ENCODE results near the gene PPP6R3. TPM values are rescaled to one million over a fixed set of nuclear protein-coding genes. Genes with fewer than 3 reads are reported as not detected.

Gene PPP6R3, protein sequence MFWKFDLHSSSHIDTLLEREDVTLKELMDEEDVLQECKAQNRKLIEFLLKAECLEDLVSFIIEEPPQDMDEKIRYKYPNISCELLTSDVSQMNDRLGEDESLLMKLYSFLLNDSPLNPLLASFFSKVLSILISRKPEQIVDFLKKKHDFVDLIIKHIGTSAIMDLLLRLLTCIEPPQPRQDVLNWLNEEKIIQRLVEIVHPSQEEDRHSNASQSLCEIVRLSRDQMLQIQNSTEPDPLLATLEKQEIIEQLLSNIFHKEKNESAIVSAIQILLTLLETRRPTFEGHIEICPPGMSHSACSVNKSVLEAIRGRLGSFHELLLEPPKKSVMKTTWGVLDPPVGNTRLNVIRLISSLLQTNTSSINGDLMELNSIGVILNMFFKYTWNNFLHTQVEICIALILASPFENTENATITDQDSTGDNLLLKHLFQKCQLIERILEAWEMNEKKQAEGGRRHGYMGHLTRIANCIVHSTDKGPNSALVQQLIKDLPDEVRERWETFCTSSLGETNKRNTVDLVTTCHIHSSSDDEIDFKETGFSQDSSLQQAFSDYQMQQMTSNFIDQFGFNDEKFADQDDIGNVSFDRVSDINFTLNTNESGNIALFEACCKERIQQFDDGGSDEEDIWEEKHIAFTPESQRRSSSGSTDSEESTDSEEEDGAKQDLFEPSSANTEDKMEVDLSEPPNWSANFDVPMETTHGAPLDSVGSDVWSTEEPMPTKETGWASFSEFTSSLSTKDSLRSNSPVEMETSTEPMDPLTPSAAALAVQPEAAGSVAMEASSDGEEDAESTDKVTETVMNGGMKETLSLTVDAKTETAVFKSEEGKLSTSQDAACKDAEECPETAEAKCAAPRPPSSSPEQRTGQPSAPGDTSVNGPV
- total RNA-seq (2014; rRNA removed; shearing (Covaris generic)) = 92.6 and 99.9 TPM in 2 replicates
- polyA plus RNA-seq (2014; cell fraction: nucleus; rRNA removed) = 74.2 and 82.2 TPM in 2 replicates

DNA sequence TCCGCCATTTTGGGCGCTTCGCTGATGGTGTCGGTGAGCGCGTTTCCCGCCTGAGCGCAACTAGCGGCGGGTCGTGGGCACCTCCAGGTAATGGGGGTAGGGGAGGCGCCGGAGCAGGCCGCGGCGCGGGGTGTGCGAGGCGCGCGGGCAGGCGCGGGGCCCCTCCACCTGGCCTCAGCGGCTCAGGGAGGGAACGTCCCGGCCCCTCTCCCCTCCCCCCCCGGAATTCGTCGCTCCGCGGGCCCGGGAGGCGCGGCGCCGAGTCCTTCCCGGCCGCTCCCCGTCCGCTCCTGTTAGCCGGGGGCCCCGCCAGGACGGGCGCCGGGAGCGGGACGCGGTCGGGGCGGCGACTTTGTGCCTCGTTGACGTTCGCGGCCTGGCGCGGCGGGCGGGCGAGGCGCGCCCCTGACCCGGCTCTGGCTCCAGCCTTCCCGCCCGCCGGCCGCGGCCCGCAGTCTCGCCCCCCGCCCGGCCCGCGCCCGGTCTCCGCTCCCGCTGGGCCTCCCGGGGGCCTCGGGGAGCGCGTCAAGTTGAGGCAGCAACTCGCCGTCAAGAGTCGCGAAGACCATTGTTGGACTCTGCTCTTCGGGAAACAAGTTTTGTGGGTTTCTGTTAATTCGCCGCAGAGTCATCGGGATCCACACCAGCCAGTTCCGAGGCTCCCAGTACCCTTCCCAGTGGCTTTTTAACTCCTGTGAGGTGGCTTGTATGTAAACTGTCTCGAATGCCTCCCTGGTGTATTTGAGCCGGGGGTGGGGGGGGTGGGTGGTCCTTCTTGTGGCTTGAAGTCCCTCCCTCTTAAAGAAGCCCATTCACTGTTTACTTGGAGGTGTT, at the start of gene PPP6R3:
Gene PPP6R3 (plus strand): TSS at position 12 of the 834 bp plus-strand sequence. CDS start 76,913 bp downstream, outside the sequence.
- no peak for DNase-seq (ENCODE audit: extremely low read depth, low read depth)

DNA sequence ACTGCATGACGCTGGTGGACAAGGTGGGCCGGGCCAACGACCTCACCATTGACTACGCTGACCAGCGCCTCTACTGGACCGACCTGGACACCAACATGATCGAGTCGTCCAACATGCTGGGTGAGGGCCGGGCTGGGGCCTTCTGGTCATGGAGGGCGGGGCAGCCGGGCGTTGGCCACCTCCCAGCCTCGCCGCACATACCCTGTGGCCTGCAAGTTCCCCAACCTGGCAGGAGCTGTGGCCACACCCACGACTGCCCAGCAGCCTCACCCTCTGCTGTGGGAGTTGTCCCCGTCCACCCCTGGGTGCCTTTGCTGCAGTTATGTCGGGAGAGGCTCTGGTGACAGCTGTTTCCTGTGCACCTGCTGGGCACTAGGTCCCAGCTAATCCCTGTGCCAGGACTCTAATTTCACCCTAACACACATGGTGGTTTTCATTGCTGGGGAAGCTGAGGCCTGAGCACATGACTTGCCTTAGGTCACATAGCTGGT, 49.0 kb upstream of the PPP6R3 start:
- DNase-seq (ENCODE audit: extremely low read depth, low read depth) = no peak

DNA sequence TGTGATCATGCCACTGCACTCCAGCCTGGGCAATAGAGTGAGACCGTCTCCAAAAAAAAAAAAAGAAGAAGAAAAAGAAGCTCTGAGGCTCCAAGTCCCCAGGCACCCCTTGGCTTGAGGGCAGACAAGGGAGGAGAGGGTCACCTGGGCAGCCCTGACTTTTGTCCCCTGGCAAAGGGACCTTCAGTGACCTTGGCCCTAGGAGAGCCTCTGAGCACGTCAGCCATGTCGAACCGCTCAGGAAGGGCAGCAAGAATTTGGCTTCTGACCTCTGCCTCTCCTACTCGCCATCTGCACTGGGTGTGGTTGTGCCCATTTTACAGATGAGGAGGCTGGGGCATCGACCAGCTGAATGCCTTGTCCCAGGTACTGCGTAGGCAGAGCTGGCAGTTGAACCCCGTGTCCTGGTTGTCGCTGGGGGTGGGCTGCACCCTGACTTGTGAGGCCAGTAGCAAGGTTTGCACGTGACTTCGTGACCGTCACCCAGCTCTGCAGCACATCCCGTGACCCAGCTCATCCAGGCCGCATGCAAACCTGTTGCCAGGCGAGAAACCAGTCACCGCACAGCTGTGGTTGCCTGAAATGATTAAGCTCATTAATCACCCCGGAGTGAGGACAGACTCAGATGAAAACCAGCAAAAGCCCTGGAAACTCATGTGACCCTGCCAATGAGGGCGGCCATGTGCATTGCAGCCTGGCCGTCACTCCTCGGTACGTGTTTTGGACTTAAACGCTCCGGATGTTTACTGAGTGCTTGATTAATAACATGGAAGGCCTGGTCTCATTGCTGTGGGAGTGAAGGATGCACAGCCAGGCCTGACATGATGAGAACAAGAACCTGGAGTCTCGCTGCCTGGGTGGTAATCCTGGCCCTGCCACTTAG, 47.7 kb upstream of the PPP6R3 start:
- no peak for DNase-seq (ENCODE audit: extremely low read depth, low read depth)

DNA sequence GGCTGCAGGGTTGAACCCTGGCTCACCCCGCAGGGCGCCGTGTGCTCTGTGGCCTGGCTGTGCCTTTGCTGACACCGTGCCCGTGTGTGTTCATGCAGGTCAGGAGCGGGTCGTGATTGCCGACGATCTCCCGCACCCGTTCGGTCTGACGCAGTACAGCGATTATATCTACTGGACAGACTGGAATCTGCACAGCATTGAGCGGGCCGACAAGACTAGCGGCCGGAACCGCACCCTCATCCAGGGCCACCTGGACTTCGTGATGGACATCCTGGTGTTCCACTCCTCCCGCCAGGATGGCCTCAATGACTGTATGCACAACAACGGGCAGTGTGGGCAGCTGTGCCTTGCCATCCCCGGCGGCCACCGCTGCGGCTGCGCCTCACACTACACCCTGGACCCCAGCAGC, 47.0 kb upstream of the PPP6R3 start:
- no peak for DNase-seq (ENCODE audit: extremely low read depth, low read depth)

DNA sequence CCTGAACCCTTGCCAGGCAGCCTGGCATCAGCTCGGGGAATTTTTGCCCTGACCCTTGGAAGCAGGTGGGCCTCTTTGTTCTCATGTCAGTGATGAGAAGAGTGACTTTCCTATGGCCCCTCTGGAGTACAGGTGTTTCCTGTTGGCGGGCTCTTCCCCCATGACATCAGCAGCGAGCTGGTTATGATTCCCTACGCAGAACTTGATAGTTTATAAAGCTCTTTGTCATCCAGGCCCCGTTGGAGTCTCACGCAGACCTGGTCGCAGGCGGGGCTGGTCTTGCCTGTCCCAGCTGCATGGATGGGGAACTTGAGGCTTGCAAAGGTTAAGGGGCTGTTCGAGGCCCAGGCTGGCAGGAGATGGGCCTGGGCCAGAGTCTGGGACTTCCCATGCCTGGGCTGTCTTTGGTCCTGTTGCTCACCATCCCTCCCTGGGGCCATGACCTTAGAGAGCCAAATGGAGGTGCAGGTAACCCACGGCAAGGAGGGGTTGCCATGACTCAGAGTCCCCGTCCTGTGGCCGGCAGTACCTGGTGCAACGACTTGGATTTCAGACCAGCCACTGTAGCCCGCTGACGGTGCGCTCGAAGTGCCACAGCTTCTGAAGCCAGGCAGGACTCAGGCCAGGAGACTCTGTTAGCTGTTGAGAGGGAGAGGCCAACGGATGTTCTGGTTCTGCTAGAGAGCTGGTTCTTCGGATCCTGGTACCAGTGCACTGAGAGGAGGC, 45.9 kb upstream of the PPP6R3 start:
- DNase-seq (ENCODE audit: extremely low read depth, low read depth) = no peak

DNA sequence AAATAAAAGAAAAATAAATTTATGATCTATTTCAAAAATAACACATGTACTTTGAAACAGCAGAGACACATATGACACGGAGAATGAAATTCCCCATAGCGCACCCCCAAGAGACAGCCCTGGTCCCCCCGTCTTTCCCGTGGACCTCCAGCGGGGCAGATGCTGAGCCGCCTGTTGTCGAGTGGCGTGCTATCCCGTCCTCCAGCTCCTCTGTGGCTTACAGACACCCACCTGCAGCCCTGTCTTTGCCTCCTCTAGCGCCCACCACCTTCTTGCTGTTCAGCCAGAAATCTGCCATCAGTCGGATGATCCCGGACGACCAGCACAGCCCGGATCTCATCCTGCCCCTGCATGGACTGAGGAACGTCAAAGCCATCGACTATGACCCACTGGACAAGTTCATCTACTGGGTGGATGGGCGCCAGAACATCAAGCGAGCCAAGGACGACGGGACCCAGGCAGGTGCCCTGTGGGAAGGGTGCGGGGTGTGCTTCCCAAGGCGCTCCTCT, 44.4 kb upstream of the PPP6R3 start:
- no peak for DNase-seq (ENCODE audit: extremely low read depth, low read depth)

DNA sequence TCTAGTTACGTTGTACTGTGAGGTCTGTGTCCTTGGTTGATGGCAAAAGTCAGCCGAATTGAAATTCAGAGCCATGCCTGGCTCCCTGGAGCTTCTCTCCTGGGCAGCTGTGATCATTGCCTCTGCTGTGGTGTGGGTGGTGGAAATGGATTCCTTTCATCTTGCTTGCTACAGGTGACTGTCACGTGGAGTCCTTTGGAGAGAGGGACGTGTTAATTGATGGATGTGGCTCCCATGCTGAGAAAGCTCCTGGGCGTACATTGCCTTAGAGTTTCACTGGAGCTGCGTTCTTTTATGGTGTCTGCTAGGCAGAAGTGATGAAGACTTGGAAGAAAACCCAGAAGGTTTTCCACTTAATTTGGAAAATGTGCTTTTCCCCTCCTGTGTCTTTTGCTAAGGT, 41.9 kb upstream of the PPP6R3 start:
- no peak for DNase-seq (ENCODE audit: extremely low read depth, low read depth)

DNA sequence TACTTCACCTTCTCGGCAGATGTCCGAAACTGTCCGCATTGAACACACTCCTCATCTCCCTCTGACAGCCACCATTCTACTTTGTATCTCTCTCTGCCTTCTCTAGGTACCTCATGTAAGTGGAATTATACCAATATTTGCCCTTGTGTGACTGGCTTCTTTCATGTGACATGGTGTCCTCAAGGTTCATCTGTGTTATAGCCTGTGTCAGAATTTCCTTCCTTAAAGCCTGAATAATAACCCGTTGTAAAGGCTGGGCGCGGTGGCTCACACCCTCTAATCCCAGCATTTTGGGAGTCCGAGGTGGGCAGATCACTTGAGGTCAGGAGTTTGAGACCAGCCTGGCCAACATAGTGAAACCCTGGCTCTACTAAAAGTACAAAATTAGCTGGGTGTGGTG, 40.4 kb upstream of the PPP6R3 start:
- no peak for DNase-seq (ENCODE audit: extremely low read depth, low read depth)

DNA sequence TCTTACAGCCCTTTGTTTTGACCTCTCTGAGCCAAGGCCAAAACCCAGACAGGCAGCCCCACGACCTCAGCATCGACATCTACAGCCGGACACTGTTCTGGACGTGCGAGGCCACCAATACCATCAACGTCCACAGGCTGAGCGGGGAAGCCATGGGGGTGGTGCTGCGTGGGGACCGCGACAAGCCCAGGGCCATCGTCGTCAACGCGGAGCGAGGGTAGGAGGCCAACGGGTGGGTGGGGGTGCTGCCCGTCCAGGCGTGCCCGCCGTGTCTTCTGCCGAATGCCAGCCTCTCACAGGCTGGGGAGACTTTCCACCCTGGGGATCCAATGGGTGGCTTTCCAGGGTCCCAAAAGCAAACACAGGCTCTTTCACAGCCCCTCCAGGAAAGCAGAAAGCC, 37.1 kb upstream of the PPP6R3 start:
- DNase-seq (ENCODE audit: extremely low read depth, low read depth) = no peak

DNA sequence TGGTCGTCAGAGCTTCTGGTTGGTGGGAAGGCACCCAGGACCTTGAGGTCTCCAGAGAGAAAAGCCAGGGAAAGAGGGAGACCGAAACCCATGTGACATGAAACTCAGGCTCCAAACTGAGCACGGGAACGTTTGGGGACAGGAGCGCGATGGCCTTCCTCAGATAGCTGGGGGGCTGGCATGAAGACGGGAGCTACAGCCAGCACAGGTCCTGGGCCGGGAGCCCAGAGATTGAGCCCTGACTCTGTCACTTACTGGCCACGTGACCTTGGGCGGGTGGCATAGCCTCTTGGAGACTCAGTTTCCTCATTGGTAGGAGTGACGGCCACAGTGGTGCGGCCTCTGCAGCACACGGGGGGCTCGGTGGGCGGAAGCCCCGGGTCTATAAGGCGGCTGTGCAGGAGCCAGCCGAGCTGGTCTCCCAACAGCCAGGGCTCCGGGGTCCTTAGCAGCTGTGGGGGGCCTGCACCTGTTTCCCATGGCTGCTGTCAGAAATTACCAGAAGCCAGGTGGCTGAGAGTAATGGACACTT, 36.4 kb upstream of the PPP6R3 start:
- no peak for DNase-seq (ENCODE audit: extremely low read depth, low read depth)

DNA sequence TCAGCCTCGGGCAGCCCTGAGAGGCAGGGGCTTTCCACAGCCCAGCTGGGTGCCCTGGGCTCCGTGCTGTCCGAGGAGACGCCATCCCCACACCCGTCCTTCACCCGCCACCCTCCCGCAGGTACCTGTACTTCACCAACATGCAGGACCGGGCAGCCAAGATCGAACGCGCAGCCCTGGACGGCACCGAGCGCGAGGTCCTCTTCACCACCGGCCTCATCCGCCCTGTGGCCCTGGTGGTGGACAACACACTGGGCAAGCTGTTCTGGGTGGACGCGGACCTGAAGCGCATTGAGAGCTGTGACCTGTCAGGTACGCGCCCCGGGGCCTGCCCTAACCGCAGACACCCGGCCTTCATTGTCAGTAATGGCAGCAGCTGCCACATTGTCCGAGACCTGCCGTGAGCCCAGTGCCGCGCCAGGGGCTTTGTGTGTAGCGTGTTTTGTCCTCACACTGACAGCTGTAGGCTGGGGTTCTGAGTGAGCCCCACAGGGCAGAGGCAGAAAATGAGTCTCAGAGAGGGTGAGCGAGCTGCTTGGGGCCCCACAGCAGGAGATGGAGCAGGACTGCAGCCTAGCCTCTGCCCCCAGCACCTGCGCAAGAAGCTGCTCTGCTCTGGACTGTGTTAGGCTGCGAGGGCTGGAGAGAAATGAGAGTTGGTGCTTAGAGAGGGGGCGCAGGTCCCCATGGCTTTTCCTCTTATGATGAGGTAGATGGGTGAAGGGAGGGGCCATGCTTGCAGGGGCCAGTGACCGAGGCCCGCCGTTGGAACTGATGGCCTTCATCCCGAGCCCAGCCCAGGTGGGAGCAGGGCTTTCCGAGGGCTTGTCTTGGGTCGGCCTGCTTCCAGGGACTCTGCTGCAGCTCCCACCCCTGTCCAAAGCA, 35.3 kb upstream of the PPP6R3 start:
- DNase-seq (ENCODE audit: extremely low read depth, low read depth) = no peak

DNA sequence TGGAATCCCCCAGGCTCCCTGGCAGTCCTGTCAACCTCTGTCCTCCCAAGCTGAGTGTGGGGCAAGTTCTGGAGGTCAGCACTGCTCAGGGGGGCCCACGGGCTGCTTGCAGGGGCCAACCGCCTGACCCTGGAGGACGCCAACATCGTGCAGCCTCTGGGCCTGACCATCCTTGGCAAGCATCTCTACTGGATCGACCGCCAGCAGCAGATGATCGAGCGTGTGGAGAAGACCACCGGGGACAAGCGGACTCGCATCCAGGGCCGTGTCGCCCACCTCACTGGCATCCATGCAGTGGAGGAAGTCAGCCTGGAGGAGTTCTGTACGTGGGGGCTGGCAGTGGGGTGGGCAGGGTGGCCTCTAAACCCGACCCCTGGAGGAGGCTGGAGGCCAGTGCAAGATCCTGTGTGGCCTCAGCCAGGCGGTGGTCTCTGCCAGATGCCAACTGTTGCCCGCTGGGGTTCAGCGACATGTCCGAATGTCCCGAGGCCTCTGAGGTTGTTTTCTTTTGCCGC, 34.6 kb upstream of the PPP6R3 start:
- no peak for DNase-seq (ENCODE audit: extremely low read depth, low read depth)

DNA sequence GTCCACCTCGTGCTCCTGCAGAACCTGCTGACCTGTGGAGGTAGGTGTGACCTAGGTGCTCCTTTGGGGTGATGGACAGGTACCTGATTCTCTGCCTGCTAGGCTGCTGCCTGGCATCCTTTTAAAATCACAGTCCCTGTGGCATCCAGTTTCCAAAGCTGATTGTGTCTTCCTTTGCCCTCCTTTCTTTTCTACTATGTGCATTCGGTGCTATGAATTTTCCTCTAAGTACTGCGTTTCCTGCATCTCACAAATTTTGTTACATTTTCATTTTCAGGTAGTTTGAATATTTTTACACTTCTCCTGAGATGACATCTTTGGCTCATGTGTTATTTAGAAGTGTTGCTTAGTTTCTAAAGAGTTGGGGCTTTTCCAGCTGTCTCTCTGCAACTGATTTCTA, 30.9 kb upstream of the PPP6R3 start:
- DNase-seq (ENCODE audit: extremely low read depth, low read depth) = no peak

DNA sequence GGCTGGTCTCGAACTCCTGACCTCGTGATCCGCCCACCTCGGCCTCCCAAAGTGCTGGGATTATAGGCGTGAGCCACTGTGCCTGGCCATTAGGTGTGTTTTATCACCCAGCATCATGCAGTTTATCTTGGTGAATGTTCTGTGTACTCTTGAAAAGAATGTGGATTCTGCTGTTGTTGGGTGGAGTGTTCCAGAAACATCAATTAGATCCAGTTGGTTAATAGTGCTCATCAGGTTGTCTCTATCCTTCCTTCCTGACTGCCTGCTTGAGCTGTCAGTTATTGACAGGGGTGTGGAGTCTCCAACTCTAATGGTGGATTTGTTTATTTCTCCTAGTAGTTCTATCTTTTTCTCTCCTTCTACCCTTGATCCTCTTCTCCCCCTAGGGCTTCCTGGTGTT, 30.2 kb upstream of the PPP6R3 start:
- DNase-seq (ENCODE audit: extremely low read depth, low read depth) = no peak

DNA sequence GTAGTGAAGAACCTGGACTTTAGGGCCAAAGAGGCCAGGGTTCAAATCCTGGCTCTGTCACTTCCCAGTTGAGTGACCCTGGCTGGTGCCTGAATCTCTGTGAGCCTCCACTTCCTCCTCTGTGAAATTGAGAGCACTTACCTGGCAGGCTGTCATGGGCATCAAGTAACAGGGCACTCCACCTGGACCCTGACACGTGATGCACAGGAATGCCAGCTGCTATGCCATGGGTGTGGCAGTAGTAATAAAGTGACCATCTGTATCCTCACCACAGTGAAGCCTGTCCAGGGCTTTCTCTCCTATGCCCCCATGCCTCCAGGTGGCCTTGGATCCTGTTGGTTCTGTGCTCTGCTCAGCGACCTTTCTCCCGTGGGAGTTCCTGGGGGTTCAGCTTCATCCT, 29.8 kb upstream of the PPP6R3 start:
- DNase-seq (ENCODE audit: extremely low read depth, low read depth) = no peak

DNA sequence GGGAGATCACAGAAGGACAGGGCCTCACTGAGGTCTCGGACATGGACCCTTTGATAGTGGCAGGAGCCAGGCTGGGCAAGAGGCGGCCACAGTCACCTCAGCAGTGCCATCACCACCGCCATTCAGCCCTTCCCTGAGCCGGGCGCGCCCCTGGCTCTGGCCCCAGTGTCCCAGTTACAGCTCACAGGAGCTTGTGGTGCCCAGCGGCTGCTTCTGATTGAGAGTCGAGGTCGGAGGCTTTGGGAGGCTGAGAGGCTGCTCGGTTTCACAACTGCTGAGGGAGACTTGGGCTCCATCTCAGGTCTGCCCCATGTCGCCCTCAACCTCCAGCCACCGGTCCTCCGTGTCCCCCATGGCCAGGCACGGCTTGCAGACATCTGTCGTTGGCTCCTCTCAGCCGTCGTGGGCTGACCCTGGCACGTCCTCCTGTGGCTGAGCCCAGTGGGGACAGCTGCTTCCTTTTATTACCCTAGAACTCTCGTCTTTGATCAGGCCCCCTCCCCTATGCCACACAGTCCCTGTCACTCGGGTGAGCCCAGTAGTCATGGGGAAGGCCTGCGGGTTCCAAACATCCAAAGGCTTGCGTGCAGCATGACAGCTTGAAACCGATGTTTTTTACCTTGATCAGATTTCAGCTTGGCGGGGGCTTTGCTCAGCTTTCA, 28.4 kb upstream of the PPP6R3 start:
- no peak for DNase-seq (ENCODE audit: extremely low read depth, low read depth)

DNA sequence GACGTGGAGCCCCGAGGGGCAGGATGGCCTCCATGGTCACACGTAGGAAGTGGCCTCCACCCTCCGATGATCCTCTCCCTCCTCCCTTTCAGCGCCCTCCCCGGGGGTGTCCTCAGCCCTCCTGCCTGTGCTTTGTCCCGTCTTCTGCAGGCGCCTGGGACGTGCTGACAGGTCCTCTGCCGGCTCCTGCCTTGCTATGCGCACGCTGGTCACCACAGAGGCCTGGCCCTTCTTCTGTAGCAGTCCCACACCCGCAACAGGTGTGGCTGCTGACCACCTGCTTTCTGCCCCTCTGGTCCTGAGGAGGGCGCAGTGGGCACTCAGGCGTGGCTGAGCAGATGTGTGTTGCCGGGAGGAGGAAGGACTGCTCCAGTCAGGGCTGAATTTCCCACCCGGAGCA, 27.7 kb upstream of the PPP6R3 start:
- no peak for DNase-seq (ENCODE audit: extremely low read depth, low read depth)

Data from NCI-H460 (cell line).